BLaER1 treated with 17β-estradiol and CSF1 and Interleukin-3, amounts not matched to agents 10 nM and 100 nM (cell line): ENCODE measurements around the gene ADSL.

Experiments
- H3K27ac ChIP-seq, 11 experiments: shearing (Covaris generic); formaldehyde crosslinking; 2 replicates each; pipeline ENCODE4 v1.8.1; 2022
- H3K27me3 ChIP-seq, 11 experiments: shearing (Covaris generic); formaldehyde crosslinking; 2 replicates each; pipeline ENCODE4 v1.8.1; 2022
- H3K36me3 ChIP-seq, 11 experiments: shearing (Covaris generic); formaldehyde crosslinking; 2 replicates each; pipeline ENCODE4 v1.8.1; 2022
- H3K4me1 ChIP-seq, 10 experiments: shearing (Covaris generic); formaldehyde crosslinking; 2 replicates each; pipeline ENCODE4 v1.8.1; 2022
- H3K4me2 ChIP-seq, 11 experiments: shearing (Covaris generic); formaldehyde crosslinking; 2 replicates each; pipeline ENCODE4 v1.8.1; 2022
- H3K4me3 ChIP-seq, 10 experiments: shearing (Covaris generic); formaldehyde crosslinking; 2 replicates each; pipeline ENCODE4 v1.8.1; 2022
- H3K9ac ChIP-seq, 11 experiments: shearing (Covaris generic); formaldehyde crosslinking; 2 replicates each; pipeline ENCODE4 v1.8.1; 2022
- H3K9me3 ChIP-seq, 11 experiments: shearing (Covaris generic); formaldehyde crosslinking; replicated peaks in 1 of 11; 2 replicates each; pipeline ENCODE4 v1.8.1; 2022
- H4K20me1 ChIP-seq, 11 experiments: shearing (Covaris generic); formaldehyde crosslinking; 2 replicates each; pipeline ENCODE4 v1.8.1; 2022
- Cebpa-rat ChIP-seq, 11 experiments: shearing (Covaris generic); IDR thresholded peaks; 2 replicates each; pipeline ENCODE4 v1.8.1; 2022

The ADSL gene

GRCh38 chr22:40324468-40325305, 21.6 kb upstream of the ADSL start:
- Histone ChIP-seq H4K20me1 (no peaks in the 10 kb centered on the region; a peak in 1 of 22 replicates), H3K9ac (no peak overlapping the region), H3K27me3 (no peaks in the 10 kb centered on the region), H3K36me3 (peaks cover 54 to 84% (median 66%) of the 10 kb centered on the region in 11 experiments), H3K9me3 (no peaks in the 10 kb centered on the region), H3K4me1 (peaks cover 0 to 16% (median 10%) of the 10 kb centered on the region in 10 experiments; a peak in 14 of 20 replicates), H3K4me2 (no peak overlapping the region), H3K4me3 (no peak overlapping the region), H3K27ac (no peak overlapping the region)
- TF ChIP-seq Cebpa-rat (IDR thresholded peaks at IDR 0.05) = no peak

DNA sequence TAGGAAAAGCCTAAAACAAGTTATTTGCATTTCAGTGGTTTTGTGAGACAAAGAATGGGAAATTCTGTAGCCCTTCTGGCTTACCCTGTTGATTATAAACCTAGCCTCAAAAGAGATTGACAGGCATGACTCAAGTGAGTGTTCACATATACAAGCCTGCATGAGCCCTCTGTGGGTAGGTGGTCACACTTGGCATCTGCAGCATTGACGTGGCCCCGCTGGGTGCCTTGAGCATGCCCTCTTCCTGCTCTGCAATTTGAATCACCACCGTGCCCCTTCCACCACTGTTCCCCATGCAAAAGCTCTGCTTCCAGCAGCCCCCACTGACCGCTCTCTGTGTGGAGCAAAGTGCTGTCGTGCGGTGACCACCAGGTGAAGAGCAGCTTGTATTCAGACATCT, 21.0 kb upstream of the ADSL start:
- H3K9me3 ChIP-seq = no peaks in the 10 kb centered on the region
- no peak overlapping the region for H3K27ac ChIP-seq
- no peak overlapping the region for H3K9ac ChIP-seq
- no peak overlapping the region for H3K4me2 ChIP-seq
- H3K27me3 ChIP-seq = no peaks in the 10 kb centered on the region
- no peaks in the 10 kb centered on the region; a peak in 1 of 22 replicates for H4K20me1 ChIP-seq
- H3K36me3 ChIP-seq = peaks cover 51 to 82% (median 63%) of the 10 kb centered on the region in 11 experiments
- H3K4me3 ChIP-seq = no peak overlapping the region
- peaks cover 0 to 16% (median 10%) of the 10 kb centered on the region in 10 experiments; a peak in 14 of 20 replicates for H3K4me1 ChIP-seq
- no peak for TF ChIP-seq Cebpa-rat (IDR thresholded peaks at IDR 0.05)

GRCh38 chr22:40326905-40327735, 19.2 kb upstream of the ADSL start:
- Histone ChIP-seq H3K9ac (no peak overlapping the region), H3K4me1 (peaks cover 5 to 25% (median 18%) of the 10 kb centered on the region in 10 experiments; a peak in 18 of 20 replicates), H3K4me3 (no peak overlapping the region), H3K27me3 (no peaks in the 10 kb centered on the region), H4K20me1 (peaks cover 0 to 4% (median 0%) of the 10 kb centered on the region in 11 experiments; a peak in 4 of 22 replicates), H3K36me3 (peaks cover 34 to 71% (median 48%) of the 10 kb centered on the region in 11 experiments), H3K27ac (peak overlapping the region in 4 of 11 experiments; percentile 1 to 39 (median 19); a peak in 3 of 22 replicates), H3K9me3 (no peaks in the 10 kb centered on the region), H3K4me2 (peak overlapping the region in 8 of 11 experiments; percentile 20 to 52 (median 28); a peak in 12 of 22 replicates)
- no peak for TF ChIP-seq Cebpa-rat (IDR thresholded peaks at IDR 0.05)

GRCh38 chr22:40328546-40329456, 17.5 kb upstream of the ADSL start:
- H3K4me2 ChIP-seq = no peak overlapping the region
- H4K20me1 ChIP-seq = peaks cover 0 to 4% (median 0%) of the 10 kb centered on the region in 11 experiments; a peak in 5 of 22 replicates
- H3K4me3 ChIP-seq = no peak overlapping the region
- no peaks in the 10 kb centered on the region for H3K9me3 ChIP-seq
- no peak for TF ChIP-seq Cebpa-rat (IDR thresholded peaks at IDR 0.05)
- H3K36me3 ChIP-seq = peaks cover 19 to 56% (median 33%) of the 10 kb centered on the region in 11 experiments
- H3K27ac ChIP-seq = no peak overlapping the region
- no peaks in the 10 kb centered on the region for H3K27me3 ChIP-seq
- H3K9ac ChIP-seq = no peak overlapping the region
- peaks cover 8 to 38% (median 28%) of the 10 kb centered on the region in 10 experiments; a peak in 19 of 20 replicates for H3K4me1 ChIP-seq

GRCh38 chr22:40329466-40329865, 16.8 kb upstream of the ADSL start:
- no peak overlapping the region for H3K9ac ChIP-seq
- peaks cover 0 to 10% (median under 1%) of the 10 kb centered on the region in 11 experiments; a peak in 7 of 22 replicates for H4K20me1 ChIP-seq
- H3K9me3 ChIP-seq = no peaks in the 10 kb centered on the region
- no peak overlapping the region for H3K4me3 ChIP-seq
- no peak overlapping the region for H3K27ac ChIP-seq
- peaks cover 15 to 44% (median 34%) of the 10 kb centered on the region in 10 experiments for H3K4me1 ChIP-seq
- no peak overlapping the region for H3K4me2 ChIP-seq
- no peaks in the 10 kb centered on the region for H3K27me3 ChIP-seq
- peaks cover 16 to 49% (median 27%) of the 10 kb centered on the region in 11 experiments for H3K36me3 ChIP-seq
- TF ChIP-seq Cebpa-rat (IDR thresholded peaks at IDR 0.05) = no peak

GRCh38 chr22:40330086-40330485, 16.2 kb upstream of the ADSL start:
- H3K27me3 ChIP-seq = no peaks in the 10 kb centered on the region
- TF ChIP-seq Cebpa-rat (IDR thresholded peaks at IDR 0.05) = no peak
- peaks cover 0 to 13% (median 3%) of the 10 kb centered on the region in 11 experiments; a peak in 7 of 22 replicates for H4K20me1 ChIP-seq
- H3K36me3 ChIP-seq = peaks cover 10 to 43% (median 21%) of the 10 kb centered on the region in 11 experiments; a peak in 21 of 22 replicates
- no peak overlapping the region for H3K4me3 ChIP-seq
- H3K4me1 ChIP-seq = peaks cover 21 to 51% (median 40%) of the 10 kb centered on the region in 10 experiments
- H3K9me3 ChIP-seq = no peaks in the 10 kb centered on the region
- no peak overlapping the region for H3K4me2 ChIP-seq
- H3K27ac ChIP-seq = no peak overlapping the region
- no peak overlapping the region for H3K9ac ChIP-seq

DNA sequence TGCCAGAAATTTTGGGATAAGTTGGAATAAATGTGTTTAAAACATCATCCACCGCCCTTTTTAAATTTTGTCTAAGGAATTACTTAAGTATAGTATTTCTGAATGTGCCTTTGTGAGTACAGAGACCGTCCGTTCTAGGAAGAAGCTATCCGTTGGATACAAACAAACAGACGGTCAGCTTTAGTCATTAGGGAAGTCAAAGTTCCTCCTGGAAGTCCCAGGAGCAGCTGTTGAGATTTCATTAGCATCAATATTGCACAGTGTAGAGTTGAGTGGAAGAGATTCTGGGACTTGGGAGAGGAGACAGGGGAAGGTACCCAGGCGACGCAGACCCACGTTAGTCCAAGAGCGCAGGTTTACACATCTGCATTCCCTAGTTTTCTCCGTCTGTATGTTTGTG, 15.7 kb upstream of the ADSL start:
- H3K9me3 ChIP-seq = no peaks in the 10 kb centered on the region
- H4K20me1 ChIP-seq = peaks cover 0 to 13% (median 3%) of the 10 kb centered on the region in 11 experiments; a peak in 7 of 22 replicates
- no peak for TF ChIP-seq Cebpa-rat (IDR thresholded peaks at IDR 0.05)
- peaks cover 27 to 56% (median 46%) of the 10 kb centered on the region in 10 experiments for H3K4me1 ChIP-seq
- H3K27ac ChIP-seq = no peak overlapping the region
- no peaks in the 10 kb centered on the region for H3K27me3 ChIP-seq
- H3K4me2 ChIP-seq = peak overlapping the region in 1 of 11 experiments; percentile 2; a peak in 1 of 22 replicates
- H3K36me3 ChIP-seq = peaks cover 5 to 38% (median 17%) of the 10 kb centered on the region in 11 experiments; a peak in 19 of 22 replicates
- no peak overlapping the region for H3K9ac ChIP-seq
- H3K4me3 ChIP-seq = no peak overlapping the region

- Histone ChIP-seq H3K27ac (no peak overlapping the region), H3K4me3 (no peak overlapping the region), H3K9ac (0 out of 22 replicates have a peak overlapping the region, but pooled peaks of 1 of the 11 experiments have one; percentile 21), H3K9me3 (no peaks in the 10 kb centered on the region), H3K27me3 (no peaks in the 10 kb centered on the region), H3K36me3 (peaks cover 4 to 35% (median 13%) of the 10 kb centered on the region in 11 experiments; a peak in 16 of 22 replicates), H3K4me2 (peak overlapping the region in 5 of 11 experiments; percentile 2 to 35 (median 23); a peak in 4 of 22 replicates), H3K4me1 (peaks cover 37 to 63% (median 56%) of the 10 kb centered on the region in 10 experiments), H4K20me1 (peaks cover 0 to 19% (median 3%) of the 10 kb centered on the region in 11 experiments; a peak in 7 of 22 replicates)
- TF ChIP-seq Cebpa-rat (IDR thresholded peaks at IDR 0.05) = no peak
Observed at GRCh38 chr22:40331706-40332105, 14.6 kb upstream of the ADSL start.
